ENCODE data around the gene GBF1. TPM values are rescaled to one million over a fixed set of nuclear protein-coding genes. Genes with fewer than 3 reads are reported as not detected.

GBF1 gene
- total RNA-seq, 1 experiment from 2014 or later, result 28.3 TPM

GRCh38 chr10:102424916-102425315, 179.6 kb downstream of the GBF1 start:
- Histone ChIP-seq H4K20me1 (ENCODE audit: insufficient read depth) (no peaks in the 10 kb centered on the region), H3K9me3 (ENCODE audit: insufficient read depth, low read depth) (no peaks in the 10 kb centered on the region), H3K4me2 (no peak overlapping the region), H3F3A (ENCODE audit: insufficient read depth, low read depth) (no peaks in the 10 kb centered on the region; the same call in 1 of the 2 replicates), H3K27ac (no peak overlapping the region), H3K79me2 (ENCODE audit: low read depth) (no peaks in the 10 kb centered on the region), H3K27me3 (ENCODE audit: insufficient read depth, low read depth) (no peaks in the 10 kb centered on the region), H3K4me3 (no peak overlapping the region), H3K36me3 (ENCODE audit: low read depth) (no peaks in the 10 kb centered on the region), H2AFZ (no peak overlapping the region), H3K9me2 (ENCODE audit: insufficient read depth) (no peaks in the 10 kb centered on the region), H3K4me1 (replicated peaks; ENCODE audit: insufficient read depth) (peaks cover 5% of the 10 kb centered on the region; the same call in 1 of the 2 replicates)
- DNase-seq, result no peak
- CTCF ChIA-PET, result no interaction called here
- no TSS peak for BruUV-seq (replicated peaks)
- intact Hi-C loops (cut with micrococcal nuclease; ENCODE audit: unreplicated experiment), result loop anchor here (5.0 kb wide), 2 partner anchors 37 to 157 kb away; no protein-coding TSS in a partner anchor
- TF ChIP-seq EZH2 (IDR thresholded peaks at IDR 0.05; ENCODE audit: low read depth) (no peak), CTCF (conservative IDR thresholded peaks at IDR 0.05) (no peak)
- POLR2A ChIA-PET (ENCODE audit: unreplicated experiment), result no interaction called here

GRCh38 chr10:102425444-102425843, 180.1 kb downstream of the GBF1 start:
- no peaks in the 10 kb centered on the region for H3K79me2 ChIP-seq (ENCODE audit: low read depth)
- no TSS peak for BruUV-seq (replicated peaks)
- H3K9me3 ChIP-seq (ENCODE audit: insufficient read depth, low read depth), result no peaks in the 10 kb centered on the region
- no peak overlapping the region for H2AFZ ChIP-seq
- H3K27ac ChIP-seq, result no peak overlapping the region
- no peaks in the 10 kb centered on the region; the same call in 1 of the 2 replicates for H3F3A ChIP-seq (ENCODE audit: insufficient read depth, low read depth)
- no peak overlapping the region for H3K4me2 ChIP-seq
- no peaks in the 10 kb centered on the region for H3K9me2 ChIP-seq (ENCODE audit: insufficient read depth)
- H3K36me3 ChIP-seq (ENCODE audit: low read depth), result no peaks in the 10 kb centered on the region
- no peaks in the 10 kb centered on the region for H4K20me1 ChIP-seq (ENCODE audit: insufficient read depth)
- POLR2A ChIA-PET (ENCODE audit: unreplicated experiment), result no interaction called here
- DNase-seq, result no peak
- intact Hi-C loops (cut with micrococcal nuclease; ENCODE audit: unreplicated experiment), result no loop called here
- TF ChIP-seq CTCF (conservative IDR thresholded peaks at IDR 0.05) (no peak), EZH2 (IDR thresholded peaks at IDR 0.05; ENCODE audit: low read depth) (no peak)
- H3K27me3 ChIP-seq (ENCODE audit: insufficient read depth, low read depth), result no peaks in the 10 kb centered on the region
- no peak overlapping the region for H3K4me3 ChIP-seq
- peaks cover 5% of the 10 kb centered on the region; the same call in 1 of the 2 replicates for H3K4me1 ChIP-seq (replicated peaks; ENCODE audit: insufficient read depth)
- CTCF ChIA-PET, result no interaction called here

- no peaks in the 10 kb centered on the region for H3K27me3 ChIP-seq (ENCODE audit: insufficient read depth, low read depth)
- POLR2A ChIA-PET (ENCODE audit: unreplicated experiment), result no interaction called here
- intact Hi-C loops (cut with micrococcal nuclease; ENCODE audit: unreplicated experiment), result no loop called here
- H3K9me2 ChIP-seq (ENCODE audit: insufficient read depth), result no peaks in the 10 kb centered on the region
- CTCF ChIA-PET, result no interaction called here
- peaks cover under 1% of the 10 kb centered on the region; the same call in 1 of the 2 replicates for H3K79me2 ChIP-seq (ENCODE audit: low read depth)
- TF ChIP-seq EZH2 (IDR thresholded peaks at IDR 0.05; ENCODE audit: low read depth), result no peak
- no peak for TF ChIP-seq CTCF (conservative IDR thresholded peaks at IDR 0.05)
- H2AFZ ChIP-seq, result no peak overlapping the region
- no peak overlapping the region for H3K4me2 ChIP-seq
- BruUV-seq (replicated peaks), result no TSS peak
- H3K4me1 ChIP-seq (replicated peaks; ENCODE audit: insufficient read depth), result peaks cover 5% of the 10 kb centered on the region; the same call in 1 of the 2 replicates
- no peaks in the 10 kb centered on the region for H3K9me3 ChIP-seq (ENCODE audit: insufficient read depth, low read depth)
- no peaks in the 10 kb centered on the region for H3F3A ChIP-seq (ENCODE audit: insufficient read depth, low read depth)
- no peaks in the 10 kb centered on the region for H3K36me3 ChIP-seq (ENCODE audit: low read depth)
- H3K4me3 ChIP-seq, result no peak overlapping the region
- no peak for DNase-seq
- H3K27ac ChIP-seq, result no peak overlapping the region
- H4K20me1 ChIP-seq (ENCODE audit: insufficient read depth), result no peaks in the 10 kb centered on the region
These were observed 181.5 kb downstream of the GBF1 start for GRCh38 chr10:102426803-102427287.
